Spleen (tissue), 11 donors: Measurements from ENCODE around the gene TRIM8. TPM values are rescaled to one million over a fixed set of nuclear protein-coding genes. Genes with fewer than 3 reads are reported as not detected.

Source experiments
- DNase-seq: peaks from one replicate; pipeline ENCODE4 v3.0.0-alpha.2; 2020
- H3K27ac ChIP-seq, 8 donors: fragments of 200-600 bp; sonication (generic) in 7 of 8; 1 replicate in 4 of 8; 2 replicates in 4 of 8; pipeline versions ENCODE4 v1.5.0 to v1.8.0; 2016 to 2021; ENCODE audit warnings: inconsistent platforms in 4 of 8, mild to moderate bottlenecking in 4 of 8, moderate library complexity in 1 of 8
- H3K27me3 ChIP-seq, 7 donors: fragments of 200-600 bp; sonication (generic) in 6 of 7; replicated peaks in 1 of 7; 1 replicate in 4 of 7; 2 replicates in 3 of 7; pipeline versions ENCODE4 v1.5.0 to v1.8.0; 2016 to 2021; ENCODE audit warnings: inconsistent platforms in 3 of 7, mild to moderate bottlenecking in 1 of 7
- H3K36me3 ChIP-seq, 6 donors: fragments of 200-600 bp; sonication (generic) in 5 of 6; 1 replicate in 4 of 6; 2 replicates in 2 of 6; pipeline versions ENCODE4 v1.5.0 to v1.8.0; 2016 to 2021; ENCODE audit warnings: inconsistent platforms in 2 of 6
- H3K4me1 ChIP-seq, 6 donors: fragments of 200-600 bp; sonication (generic) in 5 of 6; 1 replicate in 3 of 6; 2 replicates in 3 of 6; pipeline versions ENCODE4 v1.5.0 to v1.8.0; 2016 to 2021; ENCODE audit warnings: inconsistent platforms in 3 of 6
- H3K4me3 ChIP-seq, 8 donors: fragments of 200-600 bp; sonication (generic) in 7 of 8; 1 replicate in 4 of 8; 2 replicates in 4 of 8; pipeline versions ENCODE4 v1.5.0 to v1.8.0; 2016 to 2021; ENCODE audit warnings: inconsistent platforms in 4 of 8, mild to moderate bottlenecking in 4 of 8, moderate library complexity in 2 of 8
- H3K9me3 ChIP-seq, 8 donors: fragments of 200-600 bp; sonication (generic) in 7 of 8; 1 replicate in 4 of 8; 2 replicates in 4 of 8; pipeline versions ENCODE4 v1.5.0 to v1.8.0; 2016 to 2021; ENCODE audit warnings: inconsistent platforms in 4 of 8
- CTCF ChIP-seq, 11 experiments: fragments of 200-600 bp in 7 of 11; fragments of 450-650 bp in 4 of 11; sonication (generic) in 4 of 11; IDR thresholded peaks in 8 of 11; conservative IDR thresholded peaks in 3 of 11; 1 replicate in 7 of 11; 2 replicates in 4 of 11; pipeline versions ENCODE4 v1.4.0 to v1.8.0; 2016 to 2021; ENCODE audit warnings: antibody characterized with exemption in 11 of 11, inconsistent platforms in 4 of 11, mild to moderate bottlenecking in 1 of 11
- POLR2A ChIP-seq, 3 donors: fragments of 450-650 bp; IDR thresholded peaks; one replicate each; pipeline ENCODE4 v1.5.1; 2017; ENCODE audit warnings: antibody characterized with exemption in 3 of 3, mild to moderate bottlenecking in 1 of 3
- POLR2AphosphoS5 ChIP-seq, 3 donors: sonication (generic); formaldehyde crosslinking; IDR thresholded peaks; one replicate each; pipeline ENCODE4 v1.5.1; 2017; ENCODE audit warnings: antibody characterized with exemption in 3 of 3
- WGBS, 5 donors: extraction: QIAGEN DNeasy Blood & Tissue Kit in 3 of 5; methylation state at CpG; one replicate each; pipeline versions ENCODE4 v1.1.5 to v1.1.7; 2013 to 2018; 5-methylcytosine and 5-hydroxymethylcytosine counted together
- intact Hi-C: fragments of 100-400 bp; cut with DNase I; formaldehyde crosslinking; loops from one replicate; pipeline ENCODE4 v1.15.0; 2023; ENCODE audit warnings: low total_unique reads
- polyA plus RNA-seq, 3 donors: library from polyadenylated mRNA; stranded (reverse); fragments of 200-250 nt; gene quantifications; one replicate each; pipeline ENCODE4 v1.2.1, GENCODE V29; 2013
- total RNA-seq, 7 donors: library from RNA; depleted of rRNA in 3 of 7; stranded (reverse); fragments of >200 nt in 3 of 7; fragmentation: NEBNext Ultra II Directional in 4 of 7; extraction: Animal tissue kit (Norgen Biotek cat#: 25700) in 4 of 7; gene quantifications; one replicate each; pipeline versions ENCODE4 v1.1.0 to v1.2.1, GENCODE V29; 2016 to 2021
- donor health status: healthy with polysubstance abuse.
- donor health status: DM: no; HTN: no; CAD: no; lungs with moderate emphysema.
- donor health status: DM: no; HTN: no; CAD: no.
- donor health status: Bipolar disorder and iron deficiency.
- donor health status: healthy.
- donor health status: DM: no; HTN: no; CAD: no.
- donor health status: DM: yes; HTN: yes; CAD: no.

TRIM8 gene
- total and polyA plus RNA-seq, 10 donors: 23.5 to 116 (median 87.8) TPM

- H3K9me3 ChIP-seq: no peaks in the 10 kb centered on the region
- intact Hi-C loops: no loop called here
- H3K4me3 ChIP-seq: no peak overlapping the region
- TF ChIP-seq POLR2A (IDR thresholded peaks at IDR 0.05) (no peak), POLR2AphosphoS5 (IDR thresholded peaks at IDR 0.05) (no peak), CTCF (IDR thresholded peaks at IDR 0.05 in 8 of 11, conservative IDR thresholded peaks at IDR 0.05 in 3 of 11) (no peak)
- H3K36me3 ChIP-seq: peaks cover 0 to 70% (median 16%) of the 10 kb centered on the region in 6 donors
- peaks cover 29 to 73% (median 43%) of the 10 kb centered on the region in 6 donors for H3K4me1 ChIP-seq
- 39 to 56% (median 48%) methylated on average over 6 of the region's 6 CpGs for WGBS, 5 donors
- H3K27me3 ChIP-seq: no peaks in the 10 kb centered on the region
- peak overlapping the region in 6 of 8 donors; percentile 3 to 73 (median 48) for H3K27ac ChIP-seq
- DNase-seq: no peak
Measured at GRCh38 chr10:102604439-102604841, 39.8 kb upstream of the TRIM8 start.

GRCh38 chr10:102605712-102606111 is 38.6 kb upstream of the TRIM8 start:
- DNase-seq: no peak
- Histone ChIP-seq H3K4me1 (peaks cover 22 to 60% (median 34%) of the 10 kb centered on the region in 6 donors), H3K9me3 (no peaks in the 10 kb centered on the region), H3K4me3 (no peak overlapping the region), H3K27ac (peak overlapping the region in 2 of 8 donors; percentile 21 to 73), H3K27me3 (no peaks in the 10 kb centered on the region), H3K36me3 (peaks cover 0 to 57% (median 11%) of the 10 kb centered on the region in 6 donors)
- intact Hi-C loops: no loop called here
- TF ChIP-seq POLR2A (IDR thresholded peaks at IDR 0.05) (no peak), CTCF (IDR thresholded peaks at IDR 0.05 in 8 of 11, conservative IDR thresholded peaks at IDR 0.05 in 3 of 11) (no peak), POLR2AphosphoS5 (IDR thresholded peaks at IDR 0.05) (no peak)
- 71 to 80% (median 72%) methylated on average over 5 of the region's 5 CpGs for WGBS, 5 donors

GRCh38 chr10:102608487-102608886 is 35.8 kb upstream of the TRIM8 start:
- no peak for DNase-seq
- peaks cover 11 to 59% (median 30%) of the 10 kb centered on the region in 6 donors for H3K4me1 ChIP-seq
- TF ChIP-seq POLR2A (IDR thresholded peaks at IDR 0.05): no peak
- no peak for TF ChIP-seq CTCF (IDR thresholded peaks at IDR 0.05 in 8 of 11, conservative IDR thresholded peaks at IDR 0.05 in 3 of 11)
- TF ChIP-seq POLR2AphosphoS5 (IDR thresholded peaks at IDR 0.05): no peak

GRCh38 chr10:102610441-102610887 is 33.8 kb upstream of the TRIM8 start:
- DNase-seq: no peak
- Histone ChIP-seq H3K27ac (no peak overlapping the region), H3K36me3 (peaks cover 0 to 46% (median 7%) of the 10 kb centered on the region in 6 donors), H3K9me3 (no peaks in the 10 kb centered on the region), H3K4me3 (no peak overlapping the region), H3K27me3 (no peaks in the 10 kb centered on the region), H3K4me1 (peaks cover 5 to 58% (median 26%) of the 10 kb centered on the region in 6 donors)
- intact Hi-C loops: no loop called here
- WGBS, 5 donors: 91 to 93% (median 92%) methylated on average over 10 of the region's 10 CpGs
- TF ChIP-seq POLR2A (IDR thresholded peaks at IDR 0.05) (no peak), CTCF (IDR thresholded peaks at IDR 0.05 in 8 of 11, conservative IDR thresholded peaks at IDR 0.05 in 3 of 11) (no peak), POLR2AphosphoS5 (IDR thresholded peaks at IDR 0.05) (no peak)

More at GRCh38 chr10:102608487-102608886, 35.8 kb upstream of the TRIM8 start:
- 67 to 89% (median 74%) methylated on average over 2 of the region's 2 CpGs for WGBS, 5 donors
- Histone ChIP-seq H3K36me3 (peaks cover 0 to 51% (median 7%) of the 10 kb centered on the region in 6 donors), H3K27me3 (no peaks in the 10 kb centered on the region), H3K27ac (no peak overlapping the region), H3K4me3 (no peak overlapping the region), H3K9me3 (no peaks in the 10 kb centered on the region)
- intact Hi-C loops: no loop called here
